B cell (primary cell): Measurements from ENCODE around the gene VSIG10L2.

Source experiments
- CTCF ChIP-seq: fragments of 200-600 bp; IDR thresholded peaks from one replicate; pipeline ENCODE4 v1.8.0; 2022; ENCODE audit warnings: antibody characterized with exemption, mild to moderate bottlenecking
- EZH2 ChIP-seq: IDR thresholded peaks from 2 replicates; pipeline ENCODE4 v1.6.1; 2012; ENCODE audit warnings: borderline replicate concordance, low read depth, mild to moderate bottlenecking, moderate library complexity, low read length; ENCODE audit not compliant: insufficient read depth, poor library complexity, severe bottlenecking

- TF ChIP-seq CTCF (no peak), EZH2 (no peak)
Observed at GRCh38 chr11:125901872-125902271, 44.0 kb upstream of the VSIG10L2 start.
